Stimulated activated CD4-positive, alpha-beta T cell treated with anti-CD3 and anti-CD28 coated beads, Interleukin-12 subunit alpha, Interleukin-12 subunit beta, amount 100 ng/mL, for 48 hours (primary cell): Measurements from ENCODE around the gene ZNF283.
"Not testable (repeated sequence)": the region's sequence is repeated elsewhere in the genome, so short reads cannot be mapped to it uniquely, and the experiment has no call there.

Experiments used
- DNase-seq, 3 donors: peaks; one replicate each; pipeline ENCODE4 v3.0.0-alpha.2; 2020; ENCODE audit warnings: low read depth in 2 of 3, low spot score in 1 of 3

The ZNF283 gene

GRCh38 chr19:43799502-43800142 lies 27.5 kb upstream of the ZNF283 start:
- DNase-seq, result no peak

- no peak for DNase-seq
These were observed 24.7 kb upstream of the ZNF283 start, which contains the start of gene LYPD5 for GRCh38 chr19:43802216-43802951. LYPD5 (minus strand) TSS chr19:43802447; CDS start chr19:43802380, 67 bp downstream.

GRCh38 chr19:43804432-43804831 lies 22.7 kb upstream of the ZNF283 start:
- no peak for DNase-seq

DNA sequence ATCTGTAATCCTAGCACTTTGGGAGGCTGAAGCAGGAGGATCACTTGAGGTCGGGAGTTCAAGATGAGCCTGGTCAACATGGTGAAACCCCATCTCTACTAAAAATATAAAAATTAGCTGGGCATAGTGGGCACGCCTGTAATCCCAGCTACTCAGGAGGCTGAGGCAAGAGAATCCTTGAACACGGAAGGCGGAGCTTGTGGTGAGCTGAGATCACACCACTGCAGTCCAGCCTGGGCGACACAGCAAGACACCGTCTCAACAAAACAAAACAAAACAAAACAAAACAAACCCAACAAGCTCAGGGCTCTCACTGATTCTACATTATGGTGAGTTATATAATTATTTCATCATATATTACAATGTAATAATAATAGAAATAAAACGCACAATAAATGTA lies 20.7 kb upstream of the ZNF283 start:
- not testable (repeated sequence) for DNase-seq

DNA sequence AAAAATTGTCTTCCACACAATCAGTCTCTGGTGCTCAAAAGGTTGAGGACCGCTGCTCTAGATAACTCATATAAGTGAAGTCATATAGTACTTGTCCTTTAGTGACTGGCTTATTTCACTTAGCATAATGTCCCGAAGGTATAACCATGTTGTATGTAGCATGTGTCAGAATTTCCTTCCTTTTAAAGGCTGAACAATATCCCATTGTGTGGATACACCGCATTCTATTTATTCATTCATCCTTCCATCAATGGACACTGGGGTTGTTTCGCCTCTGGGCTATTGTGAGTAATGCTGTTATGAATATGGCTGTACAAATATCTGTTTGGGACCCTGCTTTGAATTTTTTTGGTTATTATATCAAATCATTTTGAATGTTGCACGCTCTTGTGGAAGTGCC lies 20.3 kb upstream of the ZNF283 start:
- no peak for DNase-seq

DNA sequence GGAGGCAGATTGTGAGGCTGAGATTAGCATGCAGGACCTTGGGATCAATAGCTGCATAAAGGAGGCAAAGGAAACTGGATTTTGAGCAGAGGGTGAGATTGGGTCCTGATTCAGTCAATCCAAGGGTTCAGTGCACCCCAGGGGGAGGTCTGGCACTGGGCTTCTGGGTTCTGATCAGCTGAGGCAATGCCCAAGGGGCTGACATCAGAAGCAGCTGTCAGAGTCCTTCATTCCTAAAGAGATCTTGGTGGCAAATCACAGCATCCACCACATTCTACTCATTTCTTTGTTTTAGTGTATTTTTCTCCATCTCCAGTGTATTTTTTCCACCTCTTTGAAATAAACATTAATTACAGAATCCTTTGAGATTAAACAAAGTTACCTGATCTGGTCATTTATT lies 19.5 kb upstream of the ZNF283 start:
- no peak for DNase-seq

DNA sequence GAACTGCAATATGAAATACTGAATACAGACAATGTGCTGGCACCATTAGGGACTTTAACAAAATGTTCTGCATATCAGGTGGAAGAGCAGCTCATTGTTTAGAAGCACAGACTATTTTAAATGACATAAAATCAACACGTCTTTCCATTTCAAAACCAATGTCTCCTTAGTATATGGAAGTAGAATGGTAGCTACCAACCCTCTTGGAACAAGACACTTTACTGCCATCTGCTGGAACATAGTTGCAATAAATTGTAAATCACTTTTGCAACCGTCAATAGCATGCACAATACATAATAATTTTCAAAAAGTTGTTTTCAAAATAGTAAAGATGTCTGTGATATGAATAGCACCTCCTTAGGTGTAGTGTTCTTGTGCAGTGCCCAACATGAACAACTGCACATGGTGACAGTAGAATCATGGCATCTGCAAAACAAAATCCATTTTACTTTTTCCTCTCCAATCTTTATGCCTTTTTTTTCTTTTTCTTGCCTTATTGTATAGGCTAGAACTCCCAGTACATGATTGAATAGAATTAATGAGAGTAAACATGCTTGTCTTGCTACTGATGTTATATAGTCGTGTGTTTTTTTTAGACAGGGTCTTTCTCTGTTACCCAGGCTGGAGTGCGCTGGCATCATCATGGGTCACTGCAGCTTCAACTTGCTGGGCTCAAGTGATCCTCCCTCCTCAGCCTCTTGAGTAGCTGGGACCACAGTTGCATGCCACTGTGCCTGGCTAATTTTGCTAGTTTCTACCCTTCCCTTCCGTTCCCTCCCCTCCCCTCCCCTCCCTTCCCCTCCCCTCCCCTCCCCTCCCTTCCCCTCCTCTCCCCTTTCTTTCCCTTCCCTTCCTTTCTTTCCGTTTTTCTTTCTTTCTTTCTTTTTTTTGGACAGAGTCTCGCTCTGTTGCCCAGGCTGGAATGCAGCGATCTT lies 17.1 kb upstream of the ZNF283 start:
- DNase-seq, result no peak

GRCh38 chr19:43811837-43812236 lies 15.3 kb upstream of the ZNF283 start:
- no peak for DNase-seq

DNA sequence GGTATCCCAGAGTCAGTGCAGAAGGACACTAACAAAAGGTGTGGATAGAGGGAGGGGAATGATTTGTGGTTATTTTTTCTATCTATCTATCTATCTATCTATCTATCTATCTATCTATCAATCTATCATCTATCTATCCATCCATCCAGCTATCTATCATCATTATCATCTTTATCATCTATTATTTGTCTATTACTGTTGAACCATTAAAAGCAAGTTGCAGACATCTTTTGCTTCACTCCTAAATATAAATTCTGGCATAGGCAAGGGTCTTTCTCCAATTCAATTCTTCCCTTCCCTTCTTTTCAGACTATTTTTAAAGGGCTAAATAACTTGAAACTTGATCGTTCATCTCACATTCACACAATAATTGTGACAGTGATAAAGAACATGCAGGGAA lies 14.9 kb upstream of the ZNF283 start:
- DNase-seq, result no peak

DNA sequence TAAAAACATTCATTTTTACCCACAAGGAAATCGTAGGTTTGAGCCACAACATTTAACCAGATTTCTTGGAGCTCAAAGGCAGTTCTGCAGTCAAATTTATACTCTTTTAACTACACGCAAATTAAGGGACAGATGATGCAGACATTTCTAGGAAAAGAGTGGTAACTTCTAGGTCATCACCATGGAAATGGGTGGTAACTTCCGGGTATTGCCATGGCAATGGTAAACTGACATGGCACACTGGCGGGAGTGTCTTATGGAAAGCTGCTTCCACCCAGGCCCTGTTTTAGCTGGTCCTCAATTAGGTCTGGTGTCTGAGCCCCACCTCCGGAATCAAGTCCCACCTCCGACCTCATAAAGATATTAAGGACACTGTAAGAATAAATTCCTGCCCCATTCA lies 14.4 kb upstream of the ZNF283 start:
- no peak for DNase-seq

DNA sequence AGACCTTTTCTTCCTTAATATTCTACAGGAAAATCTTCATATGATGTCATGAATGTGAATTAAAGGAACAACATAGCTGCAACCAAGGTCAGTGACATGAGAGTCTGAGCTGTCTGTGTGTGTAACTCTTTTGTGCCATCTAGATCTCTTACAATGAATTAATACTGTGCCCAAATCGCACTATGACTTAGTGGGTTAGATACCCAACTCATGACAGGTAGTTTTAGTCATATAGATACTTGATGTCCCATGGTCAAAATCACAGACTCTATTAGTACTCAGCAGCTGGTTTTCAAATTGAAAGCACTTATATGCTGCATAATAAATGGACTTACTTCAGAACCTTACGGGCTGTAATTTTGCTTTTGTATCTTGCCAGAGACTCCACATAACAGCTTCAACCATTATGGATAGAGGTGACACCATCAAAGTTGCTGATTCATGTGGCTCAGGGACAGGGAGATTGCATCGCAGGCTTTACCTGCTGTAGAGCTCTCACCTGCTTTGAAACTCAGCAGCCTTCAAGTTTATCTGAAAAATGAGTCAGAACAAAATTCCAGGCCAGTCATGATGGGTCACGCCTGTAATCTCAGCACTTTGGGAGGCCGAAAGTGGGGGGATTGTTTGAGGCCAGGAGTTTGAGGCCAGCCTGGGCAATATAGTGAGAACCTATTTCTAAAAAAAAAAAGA lies 12.3 kb upstream of the ZNF283 start:
- no peak for DNase-seq

GRCh38 chr19:43817454-43817853 lies 9.7 kb upstream of the ZNF283 start:
- not testable (repeated sequence) for DNase-seq

DNA sequence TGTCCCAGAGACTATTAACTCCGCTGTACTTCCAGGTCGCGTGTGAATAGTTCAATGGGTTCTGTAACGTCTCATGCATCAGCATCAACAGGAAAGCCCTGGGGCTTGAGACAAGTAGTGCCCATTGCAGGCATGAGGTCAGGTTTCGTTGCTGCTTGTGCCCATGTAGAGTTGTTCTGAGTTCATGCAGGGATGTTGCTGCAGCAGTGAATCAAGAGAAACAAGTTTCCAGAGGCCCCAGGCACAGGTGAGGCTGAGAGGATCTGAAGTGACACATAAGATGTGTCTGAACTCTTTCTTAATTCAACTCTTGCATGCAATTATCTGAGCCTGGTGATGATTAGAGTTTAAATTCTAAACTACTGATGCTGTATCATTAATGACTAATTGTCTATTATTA lies 8.6 kb upstream of the ZNF283 start:
- DNase-seq, result no peak

DNA sequence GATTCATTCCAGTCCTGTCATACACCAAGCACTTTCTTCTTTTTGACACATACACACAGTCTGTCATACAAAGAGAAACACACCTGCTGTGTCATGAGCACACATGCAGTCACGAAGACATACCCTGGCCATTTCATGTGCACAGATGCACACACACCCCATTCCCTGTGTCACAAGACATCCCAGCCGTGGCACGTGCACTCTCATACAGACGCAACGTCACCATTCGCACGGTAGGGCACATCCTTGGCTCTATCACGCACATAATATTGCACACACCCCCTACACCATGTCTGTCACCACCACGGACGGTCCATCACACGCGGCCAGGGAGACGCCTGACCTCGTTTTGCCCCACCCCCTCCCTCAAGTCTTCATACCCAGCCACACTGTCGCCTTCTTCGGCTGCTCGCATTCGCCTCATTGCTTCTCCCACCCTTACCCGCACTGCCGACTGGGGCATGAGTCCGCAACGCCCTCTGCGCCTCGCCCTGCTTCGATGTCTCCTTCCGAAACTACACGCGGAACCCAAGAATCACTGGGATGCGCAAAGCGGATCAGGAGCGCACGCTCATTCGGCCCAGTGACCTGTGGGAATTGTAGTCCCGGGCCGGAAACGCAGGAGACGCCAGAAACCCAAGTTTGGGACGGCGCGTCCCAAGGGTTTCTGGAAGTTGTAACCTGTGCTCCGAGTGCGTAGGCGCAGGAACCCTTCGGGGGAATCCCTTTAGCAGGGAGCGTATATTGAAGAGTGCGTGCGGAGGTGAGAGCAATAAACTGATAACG lies 6.8 kb upstream of the ZNF283 start:
- peak in 2 of 3 donors; percentile 9 to 25 for DNase-seq

DNA sequence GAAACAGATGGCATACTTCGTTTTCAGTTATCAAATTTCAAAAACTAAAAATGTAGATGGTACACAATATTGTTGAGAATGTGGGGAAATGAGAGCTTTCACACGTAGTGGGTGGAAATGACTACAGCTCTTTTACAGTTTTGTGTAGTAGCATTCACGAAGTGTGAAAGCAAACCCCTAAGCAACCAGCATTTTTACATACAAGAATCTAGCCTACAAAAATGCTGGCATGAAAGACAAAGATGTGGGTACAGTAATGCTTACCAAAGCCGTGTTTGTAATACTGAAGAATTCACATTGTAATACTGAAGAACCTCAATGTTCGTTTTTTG lies 6.3 kb upstream of the ZNF283 start:
- no peak for DNase-seq

- DNase-seq, result not testable (repeated sequence)
These were observed 3.3 kb upstream of the ZNF283 start for GRCh38 chr19:43823856-43824255.

DNA sequence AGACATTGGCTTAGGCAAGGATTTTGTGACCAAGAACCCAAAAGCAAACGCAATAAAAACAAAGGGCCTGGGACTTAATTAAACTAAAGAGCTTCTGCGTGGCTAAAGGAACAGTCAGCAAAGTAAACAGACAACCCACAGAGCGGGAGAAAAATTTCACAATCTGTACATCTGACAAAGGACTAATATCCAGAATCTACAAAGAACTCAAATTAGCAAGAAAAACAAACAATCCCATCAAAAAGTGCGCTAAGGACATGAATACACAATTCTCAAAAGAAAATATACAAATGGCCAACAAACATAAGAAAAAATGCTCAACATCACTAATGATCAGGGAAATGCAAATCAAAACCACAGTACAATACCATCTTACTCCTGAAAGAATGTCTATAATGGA lies 2.5 kb upstream of the ZNF283 start:
- not testable (repeated sequence) for DNase-seq

DNA sequence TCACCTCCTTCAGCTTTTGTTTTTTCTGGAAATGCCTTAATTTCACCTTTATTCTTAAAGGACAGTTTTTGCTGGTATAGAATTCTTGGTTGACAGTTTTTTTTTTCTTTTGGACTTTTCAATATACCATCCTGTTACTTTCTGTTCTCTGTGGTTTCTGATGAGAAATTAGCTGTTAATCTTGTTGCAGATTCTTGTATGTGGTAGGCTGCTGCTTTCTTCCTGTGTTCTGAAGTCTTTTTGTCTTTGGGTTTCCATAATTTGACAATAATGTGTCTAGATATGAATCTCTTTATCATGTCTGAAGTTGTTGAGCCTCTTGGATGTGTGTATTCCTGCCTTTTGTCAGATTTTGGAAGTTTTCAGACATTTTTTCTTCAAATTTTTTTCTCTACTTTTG lies 12.0 kb downstream of the ZNF283 start:
- DNase-seq, result no peak

DNA sequence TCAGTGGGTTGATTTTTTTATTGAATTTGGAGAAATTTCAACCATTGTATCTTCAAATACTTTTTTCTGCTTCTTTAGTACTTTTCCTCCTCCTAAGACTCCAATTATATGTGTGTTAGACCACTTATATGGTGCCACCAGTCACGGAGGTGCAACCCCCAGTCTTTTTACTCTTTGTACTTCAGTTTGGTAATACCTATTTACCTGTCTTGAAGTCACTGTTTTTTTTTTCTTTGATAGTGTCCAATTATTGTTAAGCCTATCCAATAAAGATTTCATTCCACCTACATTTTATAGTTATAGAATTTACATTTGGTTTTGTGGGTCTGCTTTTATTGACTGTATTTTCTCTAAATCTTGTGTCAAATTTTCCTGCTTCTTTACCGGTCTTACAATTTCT lies 14.9 kb downstream of the ZNF283 start:
- DNase-seq, result no peak

- no peak for DNase-seq
These were observed 20.1 kb downstream of the ZNF283 start for GRCh38 chr19:43847246-43847645.

- no peak for DNase-seq
These were observed 20.8 kb downstream of the ZNF283 start for GRCh38 chr19:43847884-43848283.
